Measurements from ENCODE around the gene SDC1. TPM values are rescaled to one million over a fixed set of nuclear protein-coding genes. Genes with fewer than 3 reads are reported as not detected.
A peak's percentile ranks its signal among the peaks of the same experiment; 100 is the strongest.

SDC1 gene
- total RNA-seq, 1 donor from 2014 or later, result 85.4 TPM

DNA sequence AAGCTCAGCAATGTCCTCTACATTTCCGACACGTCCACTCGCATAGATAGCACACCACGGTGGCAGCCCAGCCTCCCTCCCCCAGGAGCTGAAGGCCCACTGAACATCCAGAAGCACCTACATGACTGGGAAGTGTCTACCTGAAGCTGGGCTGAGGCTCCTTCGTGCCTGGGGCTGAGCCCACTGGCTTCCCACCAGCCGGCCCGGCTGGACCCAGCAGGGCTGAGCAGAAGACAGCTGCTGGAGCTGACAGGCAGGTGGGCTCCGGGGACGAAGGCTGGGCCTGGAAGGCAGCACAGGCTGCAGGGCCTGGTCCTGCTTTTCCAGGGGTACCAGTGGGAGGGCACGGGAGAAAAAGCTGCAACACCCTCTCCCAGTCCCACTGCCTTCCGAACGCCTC is 13.5 kb downstream of the SDC1 start:
- H3K4me1 Mint-ChIP-seq, result peaks cover 36% of the 10 kb centered on the region
- no peak overlapping the region for H3K27ac Mint-ChIP-seq (ENCODE audit: unreplicated experiment)
- DNase-seq (ENCODE audit: low read depth, low spot score), result no peak
- H3K4me3 Mint-ChIP-seq, result no peak overlapping the region
- H3K27me3 Mint-ChIP-seq (ENCODE audit: low read depth), result no peaks in the 10 kb centered on the region
- TF ChIP-seq, protein P1, sequence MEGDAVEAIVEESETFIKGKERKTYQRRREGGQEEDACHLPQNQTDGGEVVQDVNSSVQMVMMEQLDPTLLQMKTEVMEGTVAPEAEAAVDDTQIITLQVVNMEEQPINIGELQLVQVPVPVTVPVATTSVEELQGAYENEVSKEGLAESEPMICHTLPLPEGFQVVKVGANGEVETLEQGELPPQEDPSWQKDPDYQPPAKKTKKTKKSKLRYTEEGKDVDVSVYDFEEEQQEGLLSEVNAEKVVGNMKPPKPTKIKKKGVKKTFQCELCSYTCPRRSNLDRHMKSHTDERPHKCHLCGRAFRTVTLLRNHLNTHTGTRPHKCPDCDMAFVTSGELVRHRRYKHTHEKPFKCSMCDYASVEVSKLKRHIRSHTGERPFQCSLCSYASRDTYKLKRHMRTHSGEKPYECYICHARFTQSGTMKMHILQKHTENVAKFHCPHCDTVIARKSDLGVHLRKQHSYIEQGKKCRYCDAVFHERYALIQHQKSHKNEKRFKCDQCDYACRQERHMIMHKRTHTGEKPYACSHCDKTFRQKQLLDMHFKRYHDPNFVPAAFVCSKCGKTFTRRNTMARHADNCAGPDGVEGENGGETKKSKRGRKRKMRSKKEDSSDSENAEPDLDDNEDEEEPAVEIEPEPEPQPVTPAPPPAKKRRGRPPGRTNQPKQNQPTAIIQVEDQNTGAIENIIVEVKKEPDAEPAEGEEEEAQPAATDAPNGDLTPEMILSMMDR (conservative IDR thresholded peaks at IDR 0.05), result no peak
- no peaks in the 10 kb centered on the region for H3K9me3 Mint-ChIP-seq
- no peaks in the 10 kb centered on the region for H3K36me3 Mint-ChIP-seq (ENCODE audit: low read depth)

DNA sequence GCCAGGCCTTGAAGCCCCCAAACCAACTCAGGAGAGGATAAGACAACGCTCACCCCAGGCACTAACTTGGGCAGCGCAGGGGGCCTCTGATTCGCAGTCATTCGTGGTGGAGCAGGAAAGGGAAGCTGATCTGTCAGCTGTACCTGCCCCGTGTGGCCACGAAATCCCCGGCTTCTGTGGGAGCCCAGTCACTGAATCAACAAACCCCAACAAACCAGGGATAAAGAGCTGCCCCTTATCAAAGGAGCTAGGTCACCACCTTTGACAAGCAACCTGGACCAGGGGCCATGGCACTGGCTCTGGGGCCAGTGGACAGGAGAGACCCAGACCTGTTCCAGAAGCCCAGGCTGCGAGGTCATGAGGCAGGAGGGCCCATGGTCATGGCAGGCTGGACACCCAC is 14.5 kb downstream of the SDC1 start:
- Mint-ChIP-seq H3K9me3 (no peaks in the 10 kb centered on the region), H3K4me1 (peaks cover 36% of the 10 kb centered on the region)

DNA sequence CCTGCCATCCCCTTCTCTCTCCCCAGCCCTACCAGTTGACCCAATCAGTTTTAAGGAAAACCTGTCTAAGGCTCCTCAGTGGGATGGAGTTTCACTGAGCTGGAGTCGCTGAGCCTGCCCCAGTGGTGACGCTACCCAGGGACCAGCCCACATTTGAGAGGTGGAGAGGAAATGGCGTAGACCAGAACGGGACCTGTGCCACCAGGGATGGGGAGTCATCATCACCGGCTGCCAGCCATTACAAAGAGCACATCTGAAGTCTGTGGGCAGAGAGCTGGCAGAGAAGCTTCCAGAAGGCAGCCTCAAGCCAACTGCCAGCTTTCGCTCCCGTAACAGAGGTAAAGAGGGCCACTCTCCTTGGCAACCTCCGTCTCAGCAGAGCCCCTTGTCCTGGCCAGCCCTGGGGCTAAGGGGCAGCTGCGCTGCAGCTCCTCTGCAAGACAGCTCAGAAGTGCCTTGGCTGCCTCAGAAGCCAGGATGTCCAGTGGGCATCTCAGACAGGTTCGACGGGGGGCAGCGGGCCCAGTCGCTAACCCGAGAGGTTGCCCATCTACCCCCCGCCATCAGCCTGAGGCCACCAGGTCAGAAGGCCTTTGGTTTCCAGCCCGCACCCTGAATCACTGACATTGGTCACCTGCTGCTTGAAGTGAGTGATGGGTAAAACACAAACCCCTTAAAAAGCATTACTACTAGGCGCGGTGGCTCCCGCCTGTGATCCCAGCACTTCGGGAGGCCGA is 15.4 kb downstream of the SDC1 start:
- TF ChIP-seq, protein P1 (conservative IDR thresholded peaks at IDR 0.05), result no peak
- H3K9me3 Mint-ChIP-seq, result no peaks in the 10 kb centered on the region
- H3K27me3 Mint-ChIP-seq (ENCODE audit: low read depth), result no peaks in the 10 kb centered on the region
- no peak overlapping the region for H3K27ac Mint-ChIP-seq (ENCODE audit: unreplicated experiment)
- no peak overlapping the region for H3K4me3 Mint-ChIP-seq
- no peaks in the 10 kb centered on the region for H3K36me3 Mint-ChIP-seq (ENCODE audit: low read depth)
- DNase-seq (ENCODE audit: low read depth, low spot score), result no peak
- peaks cover 31% of the 10 kb centered on the region for H3K4me1 Mint-ChIP-seq

More for the DNA sequence above, 14.5 kb downstream of the SDC1 start:
- no peaks in the 10 kb centered on the region for H3K27me3 Mint-ChIP-seq (ENCODE audit: low read depth)
- TF ChIP-seq, protein P1 (conservative IDR thresholded peaks at IDR 0.05), result no peak
- no peaks in the 10 kb centered on the region for H3K36me3 Mint-ChIP-seq (ENCODE audit: low read depth)
- H3K4me3 Mint-ChIP-seq, result no peak overlapping the region
- no peak for DNase-seq (ENCODE audit: low read depth, low spot score)
- H3K27ac Mint-ChIP-seq (ENCODE audit: unreplicated experiment), result no peak overlapping the region

DNA sequence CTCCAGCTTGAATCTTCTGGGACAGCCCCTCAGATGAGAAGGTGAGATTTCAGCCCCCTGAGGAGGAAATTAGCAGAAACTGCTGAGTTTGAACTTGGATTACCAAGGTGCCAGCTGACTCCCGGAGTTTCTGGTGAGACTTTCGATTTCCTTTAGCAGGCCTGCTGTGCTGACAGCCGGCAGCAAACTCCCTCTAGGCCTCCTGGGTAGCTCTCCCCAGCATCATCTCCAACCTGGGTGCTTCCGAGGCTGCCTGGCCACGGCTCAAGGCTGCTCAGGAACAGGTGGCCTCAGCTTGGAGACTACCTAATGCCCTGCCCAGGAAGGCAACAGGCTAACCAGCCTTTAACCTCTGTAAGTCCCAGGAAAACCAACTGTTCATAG is 16.5 kb downstream of the SDC1 start:
- DNase-seq (ENCODE audit: low read depth, low spot score), result no peak
- H3K36me3 Mint-ChIP-seq (ENCODE audit: low read depth), result peaks cover under 1% of the 10 kb centered on the region
- TF ChIP-seq, protein P1 (conservative IDR thresholded peaks at IDR 0.05), result no peak
- no peaks in the 10 kb centered on the region for H3K9me3 Mint-ChIP-seq
- H3K4me3 Mint-ChIP-seq, result no peak overlapping the region
- peaks cover 21% of the 10 kb centered on the region for H3K4me1 Mint-ChIP-seq
- H3K27ac Mint-ChIP-seq (ENCODE audit: unreplicated experiment), result peak overlapping the region; percentile 27
- no peaks in the 10 kb centered on the region for H3K27me3 Mint-ChIP-seq (ENCODE audit: low read depth)

DNA sequence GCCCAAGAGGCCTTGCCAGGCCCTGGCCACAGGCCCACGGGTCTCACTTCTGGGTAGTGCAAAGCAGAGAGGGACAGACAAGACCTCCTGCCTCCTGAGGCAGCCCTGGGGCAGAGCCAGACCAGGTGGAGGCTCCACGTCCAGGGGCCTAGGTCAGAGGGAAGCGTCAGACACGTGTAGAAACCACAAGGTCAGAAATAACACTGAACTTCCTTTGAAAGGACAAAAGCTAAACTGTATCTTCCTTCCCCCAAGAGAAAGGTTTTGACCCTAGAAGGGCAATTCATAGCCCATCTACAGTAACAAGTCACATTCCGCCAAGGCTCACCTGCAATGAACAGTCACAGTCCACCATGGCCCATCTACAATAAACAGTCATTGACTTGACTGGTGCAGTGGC is 17.9 kb downstream of the SDC1 start:
- peaks cover 11% of the 10 kb centered on the region for H3K36me3 Mint-ChIP-seq (ENCODE audit: low read depth)
- peaks cover 6% of the 10 kb centered on the region for H3K4me1 Mint-ChIP-seq
- TF ChIP-seq, protein P1 (conservative IDR thresholded peaks at IDR 0.05), result no peak
- no peak for DNase-seq (ENCODE audit: low read depth, low spot score)
- no peak overlapping the region for H3K4me3 Mint-ChIP-seq
- no peaks in the 10 kb centered on the region for H3K27me3 Mint-ChIP-seq (ENCODE audit: low read depth)
- H3K9me3 Mint-ChIP-seq, result no peaks in the 10 kb centered on the region
- H3K27ac Mint-ChIP-seq (ENCODE audit: unreplicated experiment), result no peak overlapping the region
